Fibroblast of lung (primary cell): ENCODE data around the gene ZGPAT.

Experiments used
- EZH2 ChIP-seq: IDR thresholded peaks from 2 replicates; pipeline ENCODE4 v1.5.1; 2012; ENCODE audit warnings: low read length, control low read depth, mild to moderate bottlenecking; ENCODE audit errors: missing control alignments
- TF ChIP-seq, protein P1 (sequence below), 2 donors: IDR thresholded peaks in 1 of 2; conservative IDR thresholded peaks in 1 of 2; 1 replicate in 1 of 2; 2 replicates in 1 of 2; pipeline ENCODE4 v1.5.1; 2011 to 2012; ENCODE audit warnings: low read length in 2 of 2, control low read depth in 1 of 2, inconsistent platforms in 1 of 2, low read depth in 1 of 2, mild to moderate bottlenecking in 1 of 2

DNA sequence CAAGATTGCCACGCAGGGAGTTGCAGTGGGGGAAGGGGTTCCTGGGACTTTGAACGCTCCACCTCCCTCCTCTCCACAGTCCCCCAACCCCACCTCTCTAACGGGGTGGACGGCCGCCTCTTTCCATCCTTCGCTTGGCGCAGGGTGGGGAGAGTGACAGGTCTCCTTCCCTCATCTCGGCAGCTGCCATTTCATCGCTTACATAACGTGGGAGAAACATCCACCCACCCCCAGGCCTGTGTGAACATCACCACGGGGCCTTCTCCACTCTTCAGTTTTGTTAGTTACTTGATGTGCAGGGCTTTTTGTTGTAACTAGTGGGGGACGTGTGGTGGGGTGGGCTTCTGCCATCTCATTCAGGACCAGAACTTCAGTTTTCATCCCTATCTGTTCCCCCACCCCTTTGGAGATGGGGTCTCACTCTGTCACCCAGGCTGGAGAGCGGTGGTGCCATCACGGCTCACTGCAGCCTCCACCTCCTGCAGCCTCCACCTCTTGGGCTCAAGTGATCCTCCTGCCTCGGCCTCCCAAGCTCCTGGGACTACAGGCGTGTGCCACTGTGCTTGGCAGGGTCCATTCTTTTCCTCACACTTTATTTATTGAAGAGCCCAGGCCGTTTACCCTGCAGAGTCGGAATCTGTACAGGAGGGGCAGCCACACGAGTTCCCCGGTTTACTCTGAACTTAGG lies 32.0 kb upstream of the ZGPAT start:
- TF ChIP-seq, protein P1, sequence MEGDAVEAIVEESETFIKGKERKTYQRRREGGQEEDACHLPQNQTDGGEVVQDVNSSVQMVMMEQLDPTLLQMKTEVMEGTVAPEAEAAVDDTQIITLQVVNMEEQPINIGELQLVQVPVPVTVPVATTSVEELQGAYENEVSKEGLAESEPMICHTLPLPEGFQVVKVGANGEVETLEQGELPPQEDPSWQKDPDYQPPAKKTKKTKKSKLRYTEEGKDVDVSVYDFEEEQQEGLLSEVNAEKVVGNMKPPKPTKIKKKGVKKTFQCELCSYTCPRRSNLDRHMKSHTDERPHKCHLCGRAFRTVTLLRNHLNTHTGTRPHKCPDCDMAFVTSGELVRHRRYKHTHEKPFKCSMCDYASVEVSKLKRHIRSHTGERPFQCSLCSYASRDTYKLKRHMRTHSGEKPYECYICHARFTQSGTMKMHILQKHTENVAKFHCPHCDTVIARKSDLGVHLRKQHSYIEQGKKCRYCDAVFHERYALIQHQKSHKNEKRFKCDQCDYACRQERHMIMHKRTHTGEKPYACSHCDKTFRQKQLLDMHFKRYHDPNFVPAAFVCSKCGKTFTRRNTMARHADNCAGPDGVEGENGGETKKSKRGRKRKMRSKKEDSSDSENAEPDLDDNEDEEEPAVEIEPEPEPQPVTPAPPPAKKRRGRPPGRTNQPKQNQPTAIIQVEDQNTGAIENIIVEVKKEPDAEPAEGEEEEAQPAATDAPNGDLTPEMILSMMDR (conservative IDR thresholded peaks at IDR 0.05 in 1 of 2, IDR thresholded peaks at IDR 0.05 in 1 of 2; ENCODE audit: low read depth in 1 of 2, low read length in 2 of 2), result no peak
- TF ChIP-seq EZH2, result no peak
